Activated CD8-positive, alpha-beta memory T cell treated with anti-CD3 and anti-CD28 coated beads for 24 hours (primary cell): ENCODE results near the gene ST6GALNAC4.
A peak's percentile ranks its signal among the peaks of the same experiment; 100 is the strongest.

Experiments
- DNase-seq: peaks from one replicate; pipeline ENCODE4 v3.0.0-alpha.2; 2020

The ST6GALNAC4 gene

DNA sequence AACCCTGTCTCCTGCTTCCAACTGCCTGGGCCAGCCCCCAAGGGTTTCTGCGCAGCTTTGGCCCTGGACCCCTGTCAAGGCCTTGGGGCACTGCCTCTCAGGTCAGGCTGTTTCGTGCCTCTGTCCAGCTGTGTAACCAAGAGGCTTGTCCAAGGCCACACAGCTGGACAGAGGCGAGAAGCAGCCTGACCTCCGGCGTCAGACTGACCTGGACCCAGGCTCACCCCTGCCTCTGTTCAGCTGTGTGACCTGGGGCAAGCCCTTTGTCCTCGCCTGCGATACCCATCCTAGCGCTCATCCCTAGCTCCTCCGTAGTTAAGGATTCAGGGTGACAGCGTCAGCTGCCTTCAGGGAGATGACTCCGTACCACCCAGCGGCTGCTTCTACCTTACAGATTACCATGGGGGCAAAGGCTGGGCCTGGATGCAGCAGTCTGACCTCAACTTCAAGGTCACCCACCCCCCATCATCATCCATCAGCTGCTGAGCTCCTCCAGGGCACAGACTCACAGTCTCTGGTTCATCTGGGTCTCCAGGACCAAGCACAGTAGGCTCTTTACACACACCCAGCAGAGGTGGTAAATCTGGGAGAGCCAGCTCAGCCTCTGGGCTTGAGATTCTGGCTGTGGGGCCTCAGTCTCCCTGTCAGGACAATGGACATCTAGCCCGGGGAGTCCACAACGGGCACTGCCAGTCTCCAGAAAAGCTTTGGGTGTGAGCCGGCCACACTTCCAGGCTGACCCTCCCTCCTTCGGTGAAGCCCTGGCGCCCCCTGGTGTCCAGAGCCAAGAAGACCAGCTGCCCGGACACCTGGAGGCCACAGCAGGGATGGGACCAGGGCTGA is 47.3 kb downstream of the ST6GALNAC4 start:
- peak; percentile 94 for DNase-seq

DNA sequence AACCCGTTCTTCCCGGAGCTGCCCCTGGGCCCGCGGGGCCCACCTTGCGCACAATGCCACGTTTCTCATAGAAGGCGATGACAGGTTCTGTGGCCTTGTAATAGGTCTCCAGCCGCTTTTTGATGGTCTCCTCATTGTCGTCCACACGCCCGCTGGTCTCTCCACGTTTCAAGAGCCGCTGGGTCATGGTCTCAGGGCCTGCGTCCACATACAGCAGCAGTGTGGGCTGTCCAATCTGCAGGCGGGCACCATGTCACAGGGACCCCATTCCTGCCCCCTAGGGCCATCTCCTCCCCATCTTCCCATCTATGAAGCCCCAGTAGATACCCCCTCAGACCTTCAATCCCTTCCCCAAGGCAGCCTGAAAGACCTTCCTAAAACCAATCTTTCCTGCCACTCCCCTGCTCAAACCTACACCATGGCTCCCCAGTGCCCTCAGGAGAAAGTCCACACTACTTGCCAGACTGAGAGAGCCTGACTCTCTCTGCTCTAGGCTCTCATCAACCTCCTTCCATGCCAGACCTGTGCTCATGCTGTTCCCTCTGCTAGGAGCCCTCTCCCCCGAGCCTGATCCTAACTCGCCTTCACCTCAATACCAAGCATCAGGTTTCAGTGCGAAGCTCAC is 48.5 kb downstream of the ST6GALNAC4 start:
- DNase-seq, result no peak

DNA sequence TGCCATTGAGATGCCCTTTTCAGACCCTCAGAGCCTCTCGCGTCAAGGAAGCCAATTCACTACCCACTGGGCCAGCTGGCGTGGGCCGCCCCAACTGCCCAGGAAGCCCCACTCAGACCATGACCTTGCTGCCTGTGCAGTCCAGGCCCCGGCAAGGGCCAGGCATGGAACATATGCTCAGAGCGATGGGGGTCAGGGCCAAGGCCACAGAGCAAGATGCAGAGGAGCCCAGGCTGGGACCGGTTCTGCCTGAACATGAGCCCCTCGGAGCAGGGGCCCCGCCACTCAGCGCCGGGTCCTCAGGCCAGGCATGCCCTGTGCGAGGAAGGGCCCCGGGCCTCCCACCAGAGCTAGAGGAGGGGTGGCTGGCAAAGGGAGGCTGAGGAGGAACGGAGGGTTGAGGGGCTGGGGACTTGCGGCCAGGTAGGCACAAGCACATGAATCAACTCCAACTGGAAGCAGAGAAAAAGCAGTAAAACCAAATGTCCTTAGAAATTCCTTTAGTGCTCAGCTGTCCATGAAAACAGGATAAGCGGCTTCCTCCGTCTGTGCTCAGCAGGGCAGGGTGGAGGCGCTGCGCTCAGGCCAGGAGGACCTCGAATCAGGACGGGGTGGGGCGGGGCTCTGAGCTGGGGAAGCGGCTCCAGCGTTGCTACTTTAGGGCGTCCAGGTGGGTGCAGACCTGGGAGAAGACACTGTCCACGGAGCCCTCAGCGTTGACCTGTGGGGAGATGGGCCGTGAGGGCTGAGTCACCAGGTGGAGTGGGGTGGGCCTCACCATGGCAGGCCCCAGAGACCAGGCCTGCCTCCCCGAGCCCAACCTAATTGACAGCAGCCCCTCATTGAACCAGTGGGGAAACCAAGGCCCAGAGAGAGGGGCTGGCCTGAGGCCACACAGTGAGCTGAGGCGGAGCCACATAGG is 49.2 kb downstream of the ST6GALNAC4 start:
- no peak for DNase-seq

DNA sequence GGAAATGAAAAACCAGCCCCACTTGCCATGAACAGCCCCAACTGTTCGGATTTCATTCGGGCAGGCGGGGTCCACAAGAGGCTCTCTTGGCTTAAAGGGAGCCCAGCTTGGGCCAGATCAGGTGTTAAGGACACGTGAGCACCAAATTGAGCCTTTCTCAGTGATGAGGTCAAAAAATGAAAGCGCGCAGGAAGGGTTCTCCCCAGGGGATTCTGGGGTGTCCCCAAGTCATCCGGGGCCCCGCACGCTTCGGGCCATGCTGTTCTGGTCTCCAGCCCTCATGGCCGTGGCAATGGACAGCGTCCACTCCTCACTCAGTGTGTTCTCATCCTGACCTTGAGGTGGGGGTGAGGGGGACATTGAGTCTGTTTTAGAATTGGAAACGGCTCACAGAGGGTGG is 50.3 kb downstream of the ST6GALNAC4 start:
- no peak for DNase-seq

DNA sequence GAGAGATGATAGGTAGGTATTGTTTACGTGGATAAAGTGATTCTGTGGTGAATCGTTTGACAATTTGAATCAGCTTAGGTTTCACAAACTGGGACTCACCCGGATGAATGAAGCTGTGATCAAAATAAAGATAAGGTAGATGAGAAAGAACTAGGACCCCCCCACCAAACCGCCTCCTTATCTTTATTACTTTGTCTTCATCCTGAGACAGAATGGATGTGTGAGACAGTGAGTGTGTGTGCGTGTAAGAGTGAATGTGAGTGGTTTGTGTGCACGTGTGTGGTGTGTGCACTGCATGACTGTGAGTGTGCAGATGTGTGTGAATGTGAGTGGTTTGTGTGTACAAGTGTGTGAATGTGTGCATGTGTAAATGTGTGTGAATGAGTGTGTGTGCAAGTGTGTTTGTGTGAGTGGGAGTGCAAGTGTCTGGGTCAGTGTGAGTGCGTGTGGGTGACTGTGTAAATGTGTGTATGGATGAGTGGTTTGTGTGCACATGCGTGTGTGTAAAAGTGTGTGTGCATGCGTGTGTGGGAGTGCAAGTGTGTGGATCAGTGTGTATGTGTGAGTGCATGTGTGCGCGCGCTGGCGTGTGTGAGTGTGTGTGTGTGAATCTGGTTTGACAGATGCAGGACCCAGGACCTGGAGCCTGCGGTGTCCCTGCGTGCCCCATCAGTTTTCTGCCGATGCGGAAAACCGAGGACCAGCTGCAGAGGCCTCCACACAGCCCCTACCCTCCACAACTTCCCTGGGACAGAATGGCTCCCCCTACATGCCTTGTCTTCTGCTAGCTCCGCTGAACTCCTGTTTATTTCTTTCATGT is 51.0 kb downstream of the ST6GALNAC4 start:
- DNase-seq, result no peak

DNA sequence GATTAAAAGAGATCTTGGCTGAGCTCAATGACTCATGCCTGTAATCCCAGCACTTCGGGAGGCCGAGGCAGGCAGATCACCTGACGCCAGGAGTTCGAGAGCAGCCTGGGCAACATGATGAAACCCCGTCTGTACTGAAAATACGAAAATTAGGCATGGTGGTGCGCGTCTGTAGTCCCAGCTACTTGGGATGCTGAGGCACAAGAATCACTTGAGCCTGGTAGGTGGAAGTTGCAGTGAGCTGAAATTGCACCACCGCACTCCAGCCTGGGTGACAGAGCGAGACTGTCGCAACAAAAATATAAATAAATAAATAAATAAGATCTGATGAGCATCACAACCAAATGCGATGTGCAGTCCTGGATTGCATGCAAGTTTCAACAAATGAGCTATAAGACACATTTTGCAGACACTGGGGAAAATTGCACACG is 53.6 kb downstream of the ST6GALNAC4 start:
- no peak for DNase-seq

DNA sequence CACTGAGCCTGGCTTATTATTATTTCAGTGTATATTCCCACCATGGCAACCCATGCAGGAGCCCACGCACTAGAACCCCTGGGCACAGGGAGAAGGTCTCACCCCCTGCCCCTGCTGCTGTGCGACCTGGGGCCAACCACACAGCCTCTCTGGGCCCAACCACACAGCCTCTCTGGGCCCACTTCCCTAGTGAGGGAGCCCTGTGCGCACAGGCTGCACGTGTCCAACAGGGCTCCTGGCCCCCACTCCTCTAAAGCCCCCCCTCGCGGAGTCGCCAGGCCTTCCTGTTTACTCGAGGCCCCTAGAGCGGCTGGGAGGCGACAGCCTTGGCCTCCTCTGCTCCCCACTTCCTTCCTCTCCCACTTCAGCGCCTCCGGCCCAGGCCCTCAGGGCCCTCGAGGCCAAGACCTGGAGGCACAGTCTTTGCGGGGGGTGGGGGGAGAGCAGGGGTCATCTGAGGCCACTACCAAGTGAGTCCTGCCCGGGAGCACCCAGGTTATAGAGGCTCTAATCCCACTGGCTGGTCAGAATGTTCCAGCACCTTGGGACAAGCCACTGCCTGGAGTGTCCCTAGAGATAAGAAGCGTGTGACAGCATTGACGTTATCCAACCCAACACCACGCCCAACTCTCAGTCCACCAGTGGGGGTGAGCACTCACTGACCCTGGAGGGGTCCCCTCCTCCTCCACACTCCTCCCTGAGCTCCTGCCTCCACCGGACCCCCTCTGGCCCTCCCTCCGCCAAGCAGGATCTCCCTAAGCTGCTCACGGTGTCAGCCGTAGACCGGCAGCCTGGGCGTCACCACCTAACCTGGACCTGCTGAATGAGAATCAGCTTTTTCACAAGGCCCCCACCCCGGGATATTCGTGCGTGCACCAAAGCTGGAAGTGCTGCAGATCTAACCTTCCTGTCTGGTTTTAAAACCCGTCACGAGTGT is 54.5 kb downstream of the ST6GALNAC4 start:
- DNase-seq, result peak; percentile 81

DNA sequence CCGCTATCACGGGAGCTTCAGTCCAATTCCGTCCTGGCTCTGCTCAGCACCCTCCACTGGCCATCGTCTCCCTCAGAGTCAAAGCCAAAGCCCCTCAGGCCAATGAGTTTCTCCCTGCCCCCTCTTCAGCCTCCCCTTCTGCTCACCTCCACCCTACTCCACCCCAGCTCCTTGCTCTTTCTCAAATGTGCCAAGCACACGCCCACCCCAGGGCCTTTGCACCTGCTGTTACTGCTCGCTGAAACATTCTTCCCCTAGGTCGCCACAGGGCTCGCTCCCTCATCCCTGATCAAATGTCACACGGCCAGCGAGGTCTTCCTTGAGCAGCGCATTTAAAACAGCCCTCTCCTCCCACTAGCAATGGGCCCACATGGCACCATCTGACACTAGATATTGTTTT is 56.1 kb downstream of the ST6GALNAC4 start:
- DNase-seq, result no peak

DNA sequence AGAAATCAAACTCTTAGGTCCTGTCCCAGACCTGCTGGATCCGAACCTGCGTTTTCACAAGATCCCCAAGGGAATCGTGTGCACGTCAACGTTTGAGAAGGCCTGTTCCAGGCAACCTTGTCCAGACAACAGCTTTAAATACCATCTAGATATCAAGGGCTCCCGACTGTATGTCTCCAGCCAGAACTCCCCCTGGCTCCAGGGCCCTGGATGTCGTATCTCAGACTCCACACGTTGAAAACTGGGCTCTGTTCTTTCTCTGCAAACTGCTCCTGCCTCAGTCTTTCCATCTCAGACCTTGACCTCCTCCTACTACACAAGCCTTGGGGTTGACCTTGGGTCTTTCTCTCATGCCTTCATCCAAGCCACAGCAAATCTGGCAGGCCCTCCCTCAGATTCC is 56.6 kb downstream of the ST6GALNAC4 start:
- no peak for DNase-seq

DNA sequence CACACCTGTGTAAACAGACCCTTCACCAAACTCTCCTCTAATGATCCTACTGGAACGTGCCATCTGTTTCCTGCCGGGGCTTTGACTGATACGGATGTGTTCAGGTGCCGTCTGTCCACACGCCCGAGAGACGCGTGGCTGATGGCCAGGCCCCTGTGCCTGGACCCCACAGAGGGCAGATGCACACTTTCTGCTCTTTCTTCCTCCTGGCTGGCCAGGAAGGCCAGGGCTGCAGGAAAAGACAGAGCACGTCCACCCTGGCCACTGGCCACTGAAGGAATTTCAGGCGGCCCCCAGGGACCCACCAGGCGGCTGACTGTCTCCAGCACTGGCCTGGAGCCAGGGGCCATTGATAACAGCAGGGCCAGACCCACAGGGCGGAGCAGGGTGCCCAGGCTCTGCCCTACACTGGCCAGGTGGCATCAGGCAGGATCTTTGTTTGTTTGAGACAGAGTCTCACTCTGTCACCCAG is 58.8 kb downstream of the ST6GALNAC4 start:
- DNase-seq, result no peak
